NK-92 (cell line): Measurements from ENCODE around the gene WASHC1.
"Not testable (repeated sequence)": the region's sequence is repeated elsewhere in the genome, so short reads cannot be mapped to it uniquely, and the experiment has no call there.

Source experiments
- DNase-seq: peaks from one replicate; lab custom pipeline; 2025; ENCODE audit not compliant: unreplicated experiment; lab: John Stamatoyannopoulos, UW

The WASHC1 gene, protein sequence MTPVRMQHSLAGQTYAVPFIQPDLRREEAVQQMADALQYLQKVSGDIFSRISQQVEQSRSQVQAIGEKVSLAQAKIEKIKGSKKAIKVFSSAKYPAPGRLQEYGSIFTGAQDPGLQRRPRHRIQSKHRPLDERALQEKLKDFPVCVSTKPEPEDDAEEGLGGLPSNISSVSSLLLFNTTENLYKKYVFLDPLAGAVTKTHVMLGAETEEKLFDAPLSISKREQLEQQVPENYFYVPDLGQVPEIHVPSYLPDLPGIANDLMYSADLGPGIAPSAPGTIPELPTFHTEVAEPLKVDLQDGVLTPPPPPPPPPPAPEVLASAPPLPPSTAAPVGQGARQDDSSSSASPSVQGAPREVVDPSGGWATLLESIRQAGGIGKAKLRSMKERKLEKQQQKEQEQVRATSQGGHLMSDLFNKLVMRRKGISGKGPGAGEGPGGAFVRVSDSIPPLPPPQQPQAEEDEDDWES

GRCh38 chr9:29356-29755 is at the start of gene WASHC1:
TSS of gene WASHC1 (minus strand) at chr9:29456. CDS start at chr9:24999, 4,457 bp downstream.
- not testable (repeated sequence) for DNase-seq

DNA sequence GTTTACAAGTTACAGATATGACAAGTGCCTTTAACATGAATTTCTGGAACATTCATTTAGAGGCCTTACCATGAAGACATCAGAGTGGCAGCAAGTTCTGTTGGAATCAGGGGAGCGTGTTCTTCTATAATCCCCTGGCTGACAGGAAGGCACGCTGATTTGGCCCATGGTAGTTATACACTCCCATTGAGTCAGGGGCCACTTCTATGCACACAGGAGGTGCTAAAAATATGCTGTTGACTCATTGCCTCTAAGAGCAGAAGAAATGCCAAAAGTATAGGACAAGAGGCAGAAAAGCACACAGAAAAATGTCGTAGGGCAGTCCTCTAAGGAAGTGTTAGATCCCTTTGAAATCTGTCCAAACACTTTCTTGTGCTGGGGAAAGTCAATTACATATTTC is 49.1 kb upstream of the WASHC1 start:
- DNase-seq = not testable (repeated sequence)

DNA sequence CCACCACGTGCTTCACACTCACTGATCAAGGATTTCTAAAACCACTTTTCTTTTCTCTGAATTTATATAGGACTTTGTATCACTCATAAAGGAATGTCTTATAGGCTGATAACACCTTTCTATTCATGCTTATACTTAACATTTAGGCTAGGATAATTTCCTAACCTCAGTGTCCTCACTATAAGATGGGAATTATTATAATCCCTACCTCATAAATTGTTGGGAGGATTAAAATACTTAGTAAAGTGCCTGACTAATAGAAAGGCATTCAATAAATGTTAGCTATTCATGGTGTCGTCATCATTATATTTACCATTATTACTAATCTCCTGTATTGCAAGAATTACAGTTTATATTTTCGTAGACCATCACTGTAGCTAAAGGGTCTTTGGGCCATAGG is 47.1 kb upstream of the WASHC1 start:
- DNase-seq = not testable (repeated sequence)

DNA sequence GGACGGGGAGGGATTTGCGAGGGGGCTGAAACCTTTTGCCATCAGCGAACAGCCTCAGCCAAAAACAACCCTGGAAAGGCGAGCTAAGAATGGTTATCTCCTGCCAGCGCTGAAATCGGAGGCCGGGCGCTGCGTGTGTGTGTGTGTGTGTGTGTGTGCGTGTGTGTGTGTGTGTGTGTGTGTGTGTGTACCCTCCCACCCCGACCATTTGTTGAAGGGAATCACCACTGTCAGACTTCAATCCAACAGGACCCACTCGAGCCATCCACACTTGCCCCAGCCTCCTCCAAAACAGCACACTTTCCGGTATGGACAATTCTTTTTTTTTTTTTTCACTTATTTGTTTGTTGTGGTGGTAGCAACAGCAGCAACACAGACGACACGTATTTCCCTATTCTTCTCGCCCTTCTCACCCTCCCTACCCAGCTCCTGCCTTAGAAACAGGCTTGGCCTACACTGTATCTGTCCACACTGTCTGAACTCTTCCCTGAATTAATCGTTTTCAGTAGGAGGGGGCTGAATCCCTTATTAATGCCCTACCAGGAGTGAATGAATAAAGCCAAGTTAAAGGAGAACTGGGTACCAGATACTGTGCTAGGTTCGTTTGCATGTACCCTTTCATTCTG is 44.8 kb upstream of the WASHC1 start:
- not testable (repeated sequence) for DNase-seq

GRCh38 chr9:73076-73899 is 44.0 kb upstream of the WASHC1 start:
- not testable (repeated sequence) for DNase-seq

GRCh38 chr9:63031-63629 is 33.9 kb upstream of the WASHC1 start:
- DNase-seq = not testable (repeated sequence)

DNA sequence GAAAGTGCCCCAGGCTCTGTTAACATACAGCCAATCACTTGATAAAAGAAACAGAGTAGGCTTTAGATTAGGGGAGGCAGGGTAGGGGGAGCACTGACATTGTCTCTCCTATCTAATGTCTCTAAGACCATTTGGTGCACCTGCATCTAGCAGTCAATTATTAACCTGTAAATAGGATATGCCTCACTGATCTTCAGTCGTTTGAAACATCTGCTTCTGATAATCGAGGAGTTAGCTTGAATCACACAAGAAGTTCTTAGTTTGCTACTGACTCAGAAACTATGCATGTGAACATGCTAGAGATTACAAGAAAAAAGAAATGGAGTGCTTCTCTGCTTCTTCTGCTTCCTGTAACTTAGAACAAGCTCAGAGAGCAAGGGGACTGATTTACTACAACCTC is 23.4 kb upstream of the WASHC1 start:
- DNase-seq = not testable (repeated sequence)

DNA sequence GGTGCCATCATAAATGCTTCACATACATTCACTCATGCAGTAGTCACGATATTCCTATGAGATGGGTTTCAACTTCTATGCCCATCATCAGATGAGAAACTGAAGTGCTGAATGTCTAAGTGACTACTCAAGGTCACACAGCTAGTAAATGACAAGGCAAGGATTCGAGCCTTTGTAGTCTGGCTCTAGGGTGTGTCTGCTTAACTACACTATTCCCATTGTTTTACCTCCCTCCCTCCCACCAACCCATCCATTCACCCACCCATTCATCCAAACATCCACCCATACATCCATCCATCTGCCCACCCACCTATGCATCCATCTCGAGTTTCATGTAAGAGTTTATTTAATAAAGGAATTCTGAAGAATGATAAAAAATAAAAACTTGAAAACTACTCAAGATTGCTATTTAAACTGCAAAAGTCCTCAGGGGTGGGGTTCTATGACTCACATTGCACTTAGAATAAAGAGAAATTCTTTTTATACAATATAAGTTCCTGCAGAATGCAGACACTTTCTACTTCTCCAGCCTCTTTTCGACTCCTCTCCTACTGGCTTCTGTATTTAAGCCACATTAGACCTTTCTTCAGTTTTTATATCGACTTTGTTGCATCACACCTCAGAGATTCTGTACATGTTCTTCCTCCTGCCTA is 19.1 kb upstream of the WASHC1 start:
- not testable (repeated sequence) for DNase-seq

DNA sequence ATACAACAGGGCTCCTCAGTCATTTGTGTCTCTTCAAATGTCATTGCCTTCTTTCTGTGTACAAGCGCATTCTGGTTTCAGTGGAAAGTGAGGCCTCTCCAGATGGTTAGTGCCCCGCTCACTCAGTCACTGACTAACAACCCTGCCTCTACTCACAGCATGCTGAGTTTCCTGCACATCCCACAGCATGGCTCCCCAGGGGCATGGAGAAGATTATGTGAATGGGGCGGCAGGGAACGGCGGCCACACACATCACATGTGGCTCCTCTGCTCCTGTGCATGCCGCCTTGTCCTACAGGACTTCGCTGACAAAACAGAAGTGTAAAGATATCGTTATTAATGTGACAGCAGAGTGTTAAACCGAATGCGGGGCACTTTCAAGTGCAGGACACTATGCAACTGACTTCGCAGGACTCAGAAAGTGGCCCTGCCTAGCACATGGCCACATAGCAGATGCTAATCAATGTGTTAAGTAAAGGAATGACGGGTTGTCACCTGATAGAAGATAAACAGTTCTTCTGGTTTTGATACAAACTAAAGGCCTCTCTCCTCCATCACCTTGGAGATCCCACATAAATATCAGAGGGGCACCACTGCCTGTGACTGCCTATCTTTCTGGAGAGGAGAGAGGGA is 17.5 kb upstream of the WASHC1 start:
- not testable (repeated sequence) for DNase-seq

DNA sequence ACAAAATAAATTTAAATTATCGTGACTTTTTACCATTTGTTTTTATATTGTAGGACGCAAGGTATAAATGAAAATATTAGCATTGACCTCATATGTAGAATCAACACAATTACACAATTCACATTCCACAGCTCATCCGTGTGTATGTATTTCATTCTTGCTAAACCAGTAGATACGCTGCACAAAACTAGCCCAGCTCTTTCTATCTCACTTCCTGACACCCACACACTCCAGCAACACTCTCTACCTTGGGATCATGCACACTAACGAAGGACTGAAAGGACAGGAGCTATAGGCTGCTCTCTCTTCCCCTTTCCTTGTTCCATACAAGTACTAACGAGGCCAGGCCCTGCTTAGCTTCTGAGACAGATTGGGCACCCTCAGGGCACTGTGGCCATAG is 16.9 kb upstream of the WASHC1 start:
- not testable (repeated sequence) for DNase-seq

- DNase-seq = not testable (repeated sequence)
Measured at GRCh38 chr9:45180-45878, 16.1 kb upstream of the WASHC1 start.

DNA sequence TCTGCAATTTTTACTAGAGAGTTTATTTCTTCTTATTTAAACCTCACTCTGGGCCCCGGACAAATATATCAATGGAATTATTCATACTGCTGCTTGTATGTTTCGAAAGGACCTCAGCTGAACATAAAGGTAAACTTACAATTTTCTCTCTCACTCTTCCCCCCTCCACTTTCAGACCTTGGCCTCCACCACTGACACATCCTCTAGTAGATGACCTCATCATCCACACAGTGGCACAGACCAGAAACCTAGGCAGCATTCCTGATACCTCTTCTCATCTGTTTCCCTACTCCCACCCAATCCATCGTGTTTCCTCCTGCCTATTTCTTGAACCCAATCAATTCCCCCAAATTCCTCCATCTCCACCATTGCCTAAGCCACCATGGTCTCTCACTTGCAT is 15.2 kb upstream of the WASHC1 start:
- DNase-seq = not testable (repeated sequence)

DNA sequence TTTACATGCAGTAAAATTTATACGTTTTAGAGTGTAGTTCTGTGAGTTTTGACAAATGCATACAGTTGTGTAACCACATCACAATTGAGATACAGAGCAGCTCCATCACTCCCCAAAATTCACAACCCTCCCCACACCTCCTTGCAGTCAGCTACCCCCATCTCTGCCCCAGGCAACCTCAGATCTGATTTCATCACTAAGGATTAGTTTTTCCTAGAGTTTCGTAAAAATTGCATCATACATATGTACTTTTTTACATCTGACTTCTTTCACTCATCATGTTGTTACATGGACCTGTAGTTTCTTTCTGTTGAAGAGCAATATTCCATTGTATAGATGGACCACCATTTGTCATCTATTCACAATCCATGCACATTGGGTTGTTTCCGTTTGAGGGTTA is 14.4 kb upstream of the WASHC1 start:
- not testable (repeated sequence) for DNase-seq

DNA sequence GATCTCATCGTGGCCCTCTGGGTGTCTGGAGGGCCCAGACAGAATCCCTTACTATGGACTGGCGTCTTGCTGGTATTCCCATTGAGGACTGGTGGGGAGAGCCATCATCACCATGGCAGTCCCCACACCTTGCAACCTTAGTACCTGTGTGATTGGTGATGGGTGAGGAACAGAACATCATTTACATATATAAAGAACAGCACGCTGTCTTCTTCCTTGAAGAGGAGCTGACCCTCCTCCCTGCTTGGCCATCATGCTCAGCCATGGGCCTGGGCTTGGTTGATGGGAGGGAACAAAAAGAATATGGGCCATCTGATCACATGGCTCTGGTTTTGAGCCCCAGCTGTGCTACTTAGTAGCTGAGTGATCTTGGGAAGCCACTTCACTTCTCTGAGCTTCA is 13.9 kb upstream of the WASHC1 start:
- not testable (repeated sequence) for DNase-seq

- not testable (repeated sequence) for DNase-seq
Measured at GRCh38 chr9:41819-42218, 12.6 kb upstream of the WASHC1 start.

GRCh38 chr9:41261-41676 is 12.0 kb upstream of the WASHC1 start:
- not testable (repeated sequence) for DNase-seq

- DNase-seq = not testable (repeated sequence)
Measured at GRCh38 chr9:32308-32707, 3.1 kb upstream of the WASHC1 start.

GRCh38 chr9:28775-29174 is 481 bp downstream of the WASHC1 start:
- DNase-seq = not testable (repeated sequence)

GRCh38 chr9:21621-22020 is 7.6 kb downstream of the WASHC1 start:
- not testable (repeated sequence) for DNase-seq
